OCI-LY7 (cell line): Measurements from ENCODE around the gene PCNT. TPM values are rescaled to one million over a fixed set of nuclear protein-coding genes. Genes with fewer than 3 reads are reported as not detected.

Source experiments
- BruUV-seq: library from RNA; stranded (reverse); fragments of 400-500 nt; replicated peaks from 2 replicates; lab custom pipeline; 2021; lab: Mats Ljungman, UMichigan
- CTCF ChIA-PET: fragments of 300-600 bp; sonication (Branson Sonifier 250); formaldehyde crosslinking; loops from one replicate; lab custom pipeline; 2022; ENCODE audit warnings: antibody characterized with exemption; ENCODE audit not compliant: unreplicated experiment; lab: Charles Lee
- POLR2A ChIA-PET: fragments of 300-600 bp; sonication (Branson Sonifier 250); formaldehyde crosslinking; loops from one replicate; lab custom pipeline; 2022; ENCODE audit warnings: antibody characterized with exemption; lab: Charles Lee
- DNase-seq: peaks from one replicate; pipeline ENCODE4 v3.0.0-alpha.2; 2015; ENCODE audit warnings: low spot score
- H2AFZ ChIP-seq: fragments of 200-600 bp; sonication (generic), shearing (Covaris generic); 2 replicates; pipeline ENCODE4 v1.6.1; 2014; ENCODE audit warnings: mild to moderate bottlenecking, antibody characterized with exemption, low read length, moderate library complexity
- H3K27ac ChIP-seq: fragments of 200-600 bp; sonication (generic); 2 replicates; pipeline ENCODE4 v1.5.1; 2014; ENCODE audit warnings: mixed run types, low read depth, mild to moderate bottlenecking, moderate library complexity, low read length, inconsistent platforms; ENCODE audit not compliant: poor library complexity, severe bottlenecking
- H3K36me3 ChIP-seq: fragments of 200-600 bp; sonication (generic); 2 replicates; pipeline ENCODE4 v1.6.1; 2014; ENCODE audit warnings: mild to moderate bottlenecking, antibody characterized with exemption, low read length, moderate library complexity, mixed read lengths; ENCODE audit not compliant: insufficient read depth
- H3K4me1 ChIP-seq: fragments of 200-600 bp; sonication (generic); 2 replicates; pipeline ENCODE4 v1.5.1; 2014; ENCODE audit warnings: mild to moderate bottlenecking, low read length; ENCODE audit not compliant: insufficient read depth, poor library complexity, severe bottlenecking
- H3K4me2 ChIP-seq: fragments of 200-600 bp; sonication (generic); 2 replicates; pipeline ENCODE4 v1.6.1; 2014; ENCODE audit warnings: mild to moderate bottlenecking, low read length
- H3K4me3 ChIP-seq: fragments of 200-600 bp; sonication (generic); 2 replicates; pipeline ENCODE4 v1.5.1; 2014; ENCODE audit warnings: mild to moderate bottlenecking, low read depth, low read length; ENCODE audit not compliant: poor library complexity, severe bottlenecking
- H3K79me2 ChIP-seq: fragments of 200-600 bp; sonication (generic); 2 replicates; pipeline ENCODE4 v1.6.1; 2016; ENCODE audit warnings: low read depth, mild to moderate bottlenecking, low read length, moderate library complexity, mixed read lengths; ENCODE audit not compliant: insufficient read depth
- H3K9me2 ChIP-seq: fragments of 200-600 bp; sonication (generic); 2 replicates; pipeline ENCODE4 v1.6.1; 2016; ENCODE audit warnings: mild to moderate bottlenecking, low read length, mixed read lengths; ENCODE audit not compliant: insufficient read depth
- H3K9me3 ChIP-seq: fragments of 200-600 bp; sonication (generic); 2 replicates; pipeline ENCODE4 v1.6.1; 2014; ENCODE audit warnings: mild to moderate bottlenecking, mixed run types, low read length, mixed read lengths
- H4K20me1 ChIP-seq: fragments of 200-600 bp; sonication (generic); 2 replicates; pipeline ENCODE4 v1.6.1; 2014; ENCODE audit warnings: mild to moderate bottlenecking, antibody characterized with exemption, low read length, moderate library complexity, mixed read lengths; ENCODE audit not compliant: insufficient read depth
- EZH2phosphoT487 ChIP-seq: fragments of 200-600 bp; sonication (generic); IDR thresholded peaks from 2 replicates; pipeline ENCODE4 v1.6.1; 2018; ENCODE audit warnings: low read depth, borderline replicate concordance, mild to moderate bottlenecking, mixed run types, antibody characterized with exemption, low read length, moderate library complexity, mixed read lengths
- intact Hi-C: fragments of 100-400 bp; cut with micrococcal nuclease; formaldehyde crosslinking; loops from one replicate; pipeline ENCODE4 v1.10.0; 2022; ENCODE audit not compliant: unreplicated experiment
- total RNA-seq, 2 experiments: library from RNA; depleted of rRNA in 1 of 2; stranded (reverse); fragments of >200 nt in 1 of 2; shearing (Covaris generic) in 1 of 2; gene quantifications; 2 replicates each; pipeline ENCODE4 v1.2.3, GENCODE V29; 2014 to 2022
- TF ChIP-seq, protein P1 (sequence below): fragments of 200-600 bp; sonication (generic); conservative IDR thresholded peaks from 2 replicates; pipeline ENCODE4 v1.5.1; 2014; ENCODE audit warnings: mild to moderate bottlenecking, antibody characterized with exemption, low read length, moderate library complexity, mixed read lengths

The PCNT gene
- total RNA-seq, 2 experiments from 2014 or later, result 48.4 to 84.1 TPM

DNA sequence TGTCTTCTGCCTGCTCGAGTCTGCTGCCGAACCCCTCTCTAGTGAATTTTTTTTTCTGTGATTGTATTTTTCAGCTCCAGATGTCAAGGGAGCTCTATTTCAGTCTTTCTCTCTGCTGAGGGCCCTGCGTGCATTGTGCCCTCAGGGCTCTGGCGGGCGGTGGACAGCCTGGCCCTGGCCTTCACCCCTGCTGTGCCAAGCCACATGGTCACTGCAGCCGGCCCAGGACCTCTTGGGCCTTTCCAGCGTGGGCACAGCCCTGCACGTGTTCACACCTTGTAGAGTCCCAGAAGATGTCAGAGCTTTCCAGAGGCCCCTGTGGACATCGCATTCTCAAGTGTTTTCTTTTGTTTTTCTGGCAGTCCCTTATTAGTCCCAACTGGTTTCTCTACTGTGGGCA, 55.7 kb downstream of the PCNT start:
- peaks cover 90% of the 10 kb centered on the region for H3K36me3 ChIP-seq
- H3K4me2 ChIP-seq, result no peak overlapping the region
- DNase-seq, result no peak
- ChIA-PET CTCF (no interaction called here), POLR2A (no interaction called here)
- H3K27ac ChIP-seq, result no peak overlapping the region
- BruUV-seq, result no TSS peak
- no peak overlapping the region for H3K4me3 ChIP-seq
- TF ChIP-seq, protein P1, sequence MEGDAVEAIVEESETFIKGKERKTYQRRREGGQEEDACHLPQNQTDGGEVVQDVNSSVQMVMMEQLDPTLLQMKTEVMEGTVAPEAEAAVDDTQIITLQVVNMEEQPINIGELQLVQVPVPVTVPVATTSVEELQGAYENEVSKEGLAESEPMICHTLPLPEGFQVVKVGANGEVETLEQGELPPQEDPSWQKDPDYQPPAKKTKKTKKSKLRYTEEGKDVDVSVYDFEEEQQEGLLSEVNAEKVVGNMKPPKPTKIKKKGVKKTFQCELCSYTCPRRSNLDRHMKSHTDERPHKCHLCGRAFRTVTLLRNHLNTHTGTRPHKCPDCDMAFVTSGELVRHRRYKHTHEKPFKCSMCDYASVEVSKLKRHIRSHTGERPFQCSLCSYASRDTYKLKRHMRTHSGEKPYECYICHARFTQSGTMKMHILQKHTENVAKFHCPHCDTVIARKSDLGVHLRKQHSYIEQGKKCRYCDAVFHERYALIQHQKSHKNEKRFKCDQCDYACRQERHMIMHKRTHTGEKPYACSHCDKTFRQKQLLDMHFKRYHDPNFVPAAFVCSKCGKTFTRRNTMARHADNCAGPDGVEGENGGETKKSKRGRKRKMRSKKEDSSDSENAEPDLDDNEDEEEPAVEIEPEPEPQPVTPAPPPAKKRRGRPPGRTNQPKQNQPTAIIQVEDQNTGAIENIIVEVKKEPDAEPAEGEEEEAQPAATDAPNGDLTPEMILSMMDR, result no peak
- no peak for TF ChIP-seq EZH2phosphoT487
- peaks cover 47% of the 10 kb centered on the region for H3K79me2 ChIP-seq
- H2AFZ ChIP-seq, result no peak overlapping the region
- no peaks in the 10 kb centered on the region for H3K9me2 ChIP-seq
- intact Hi-C loops, result no loop called here
- no peaks in the 10 kb centered on the region for H3K4me1 ChIP-seq
- H4K20me1 ChIP-seq, result no peaks in the 10 kb centered on the region
- peaks cover 37% of the 10 kb centered on the region for H3K9me3 ChIP-seq

DNA sequence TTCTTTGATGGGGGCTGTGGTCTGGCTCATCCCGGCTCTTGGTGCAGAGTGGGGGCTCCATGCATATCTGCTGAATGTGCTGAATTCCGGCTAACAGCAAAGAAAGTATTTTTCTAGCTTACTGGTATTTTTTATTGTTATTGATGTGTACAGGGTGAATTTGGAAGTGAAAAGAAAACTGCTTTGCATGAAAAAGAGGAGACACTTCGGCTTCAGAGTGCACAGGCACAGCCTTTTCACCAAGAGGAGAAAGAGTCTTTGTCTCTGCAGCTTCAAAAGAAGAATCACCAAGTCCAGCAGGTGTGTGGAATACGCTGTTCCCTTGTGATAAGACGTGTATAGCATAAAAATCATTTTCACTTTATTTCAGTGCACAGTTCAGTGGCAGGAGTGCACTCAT, 57.6 kb downstream of the PCNT start:
- BruUV-seq, result no TSS peak
- H3K79me2 ChIP-seq, result peaks cover 44% of the 10 kb centered on the region
- no peak overlapping the region for H3K4me2 ChIP-seq
- intact Hi-C loops, result no loop called here
- no peak overlapping the region for H3K4me3 ChIP-seq
- peaks cover 38% of the 10 kb centered on the region for H3K9me3 ChIP-seq
- no peak overlapping the region for H2AFZ ChIP-seq
- no peaks in the 10 kb centered on the region for H3K4me1 ChIP-seq
- DNase-seq, result no peak
- no peaks in the 10 kb centered on the region for H3K9me2 ChIP-seq
- H3K36me3 ChIP-seq, result peaks cover 90% of the 10 kb centered on the region
- H4K20me1 ChIP-seq, result no peaks in the 10 kb centered on the region
- CTCF ChIA-PET, result no interaction called here
- TF ChIP-seq, protein P1, result no peak
- TF ChIP-seq EZH2phosphoT487, result no peak
- no peak overlapping the region for H3K27ac ChIP-seq
- POLR2A ChIA-PET, result no interaction called here

DNA sequence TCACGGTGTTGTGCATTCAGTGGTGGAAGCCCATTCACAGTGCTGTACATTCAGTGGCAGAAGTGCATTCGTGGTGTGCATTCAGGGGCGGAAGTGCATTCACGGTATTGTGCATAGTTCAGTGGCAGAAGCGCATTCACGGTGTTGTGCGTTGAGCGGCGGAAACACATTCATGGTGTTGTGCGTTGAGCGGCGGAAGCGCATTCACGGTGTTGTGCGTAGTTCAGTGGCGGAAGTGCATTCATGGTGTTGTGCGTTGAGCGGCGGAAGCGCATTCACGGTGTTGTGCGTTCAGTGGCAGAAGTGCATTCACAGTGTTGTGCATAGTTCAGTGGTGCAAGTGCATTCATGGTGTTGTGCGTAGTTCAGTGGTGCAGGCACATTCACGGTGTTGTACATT, 60.6 kb downstream of the PCNT start:
- no peak overlapping the region for H3K4me2 ChIP-seq
- intact Hi-C loops, result no loop called here
- H3K36me3 ChIP-seq, result peaks cover 80% of the 10 kb centered on the region
- no peaks in the 10 kb centered on the region for H4K20me1 ChIP-seq
- DNase-seq, result no peak
- POLR2A ChIA-PET, result no interaction called here
- H3K27ac ChIP-seq, result no peak overlapping the region
- H3K4me1 ChIP-seq, result no peaks in the 10 kb centered on the region
- CTCF ChIA-PET, result no interaction called here
- no TSS peak for BruUV-seq
- no peak overlapping the region for H3K4me3 ChIP-seq
- H3K9me3 ChIP-seq, result peaks cover 26% of the 10 kb centered on the region
- TF ChIP-seq, protein P1, result no peak
- no peak for TF ChIP-seq EZH2phosphoT487
- H3K79me2 ChIP-seq, result peaks cover 28% of the 10 kb centered on the region
- H2AFZ ChIP-seq, result no peak overlapping the region
- H3K9me2 ChIP-seq, result no peaks in the 10 kb centered on the region
